Caki2 (cell line): ENCODE measurements around the gene PLAU. TPM values are rescaled to one million over a fixed set of nuclear protein-coding genes. Genes with fewer than 3 reads are reported as not detected.
"Not testable (repeated sequence)": the region's sequence is repeated elsewhere in the genome, so short reads cannot be mapped to it uniquely, and the experiment has no call there.

ENCODE experiments used
- DNase-seq: peaks from one replicate; pipeline ENCODE4 v3.0.0-alpha.2; 2015; ENCODE audit warnings: low read depth
- in situ Hi-C: cut with HindIII; loops from 2 replicates; pipeline ENCODE4 v1.10.0; 2016; ENCODE audit warnings: low sequenced_read_pairs, low pct_unique_long_range_greater_than_20kb, mixed read lengths
- total RNA-seq: library from RNA; depleted of rRNA; stranded (reverse); fragments of >200 nt; shearing (Covaris generic); gene quantifications from 2 replicates; pipeline ENCODE4 v1.2.3, GENCODE V29; 2014; ENCODE audit warnings: low replicate concordance

Gene PLAU
- total RNA-seq, 1 experiment from 2014 or later: 31.4 TPM

DNA sequence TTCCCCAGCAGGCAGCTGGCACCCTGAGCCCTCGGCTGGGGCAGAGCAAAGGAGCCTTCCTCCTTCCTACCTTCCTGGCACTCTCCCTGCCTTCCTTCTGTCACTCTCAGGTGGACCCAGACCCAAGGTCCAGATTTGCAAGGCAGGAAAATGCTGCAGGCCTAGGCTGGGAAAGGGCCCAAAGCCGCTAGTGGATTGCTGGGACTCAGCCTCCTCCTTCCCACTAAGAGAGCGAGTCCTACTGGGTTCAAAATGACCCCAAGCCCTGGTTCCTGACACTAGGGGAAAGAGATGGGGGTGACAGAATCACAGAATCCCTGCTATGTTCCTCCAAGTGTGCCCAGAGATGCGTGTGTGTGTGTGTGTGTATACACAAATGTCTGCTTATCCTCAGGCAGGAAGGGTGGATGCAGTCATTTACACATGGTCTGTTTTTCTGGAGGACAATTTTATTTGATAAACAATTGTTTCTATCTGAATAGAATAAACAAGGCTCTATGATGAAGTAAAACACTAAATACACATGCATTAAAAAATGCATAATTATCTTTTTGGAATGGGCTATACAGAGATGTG is 1.3 kb upstream of the PLAU start:
- DNase-seq: no peak
- in situ Hi-C loops: no loop called here

- in situ Hi-C loops: no loop called here
- DNase-seq: no peak
Measured at GRCh38 chr10:73910401-73910763, 550 bp upstream of the PLAU start.

GRCh38 chr10:73911553-73912004 is 647 bp downstream of the PLAU start:
- in situ Hi-C loops: no loop called here

DNA sequence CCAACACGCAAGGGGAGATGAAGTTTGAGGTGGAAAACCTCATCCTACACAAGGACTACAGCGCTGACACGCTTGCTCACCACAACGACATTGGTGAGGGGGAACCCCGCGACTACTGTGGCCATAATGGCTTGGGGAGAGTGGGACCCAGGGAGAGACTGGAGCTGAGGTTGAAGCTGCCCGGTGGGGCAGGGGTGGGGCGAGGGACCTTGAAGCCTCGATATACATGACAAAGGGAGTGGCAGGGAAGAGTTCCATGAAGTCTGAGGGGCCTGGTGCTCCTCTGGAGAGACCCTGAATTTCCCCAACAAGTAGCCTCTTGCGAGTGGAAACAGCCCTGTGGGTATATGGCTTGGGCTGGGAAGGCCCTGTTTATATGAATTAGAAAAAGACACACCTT is 3.1 kb downstream of the PLAU start:
- DNase-seq: no peak
- in situ Hi-C loops: no loop called here

More at GRCh38 chr10:73911553-73912004, 647 bp downstream of the PLAU start:
- DNase-seq: no peak

DNA sequence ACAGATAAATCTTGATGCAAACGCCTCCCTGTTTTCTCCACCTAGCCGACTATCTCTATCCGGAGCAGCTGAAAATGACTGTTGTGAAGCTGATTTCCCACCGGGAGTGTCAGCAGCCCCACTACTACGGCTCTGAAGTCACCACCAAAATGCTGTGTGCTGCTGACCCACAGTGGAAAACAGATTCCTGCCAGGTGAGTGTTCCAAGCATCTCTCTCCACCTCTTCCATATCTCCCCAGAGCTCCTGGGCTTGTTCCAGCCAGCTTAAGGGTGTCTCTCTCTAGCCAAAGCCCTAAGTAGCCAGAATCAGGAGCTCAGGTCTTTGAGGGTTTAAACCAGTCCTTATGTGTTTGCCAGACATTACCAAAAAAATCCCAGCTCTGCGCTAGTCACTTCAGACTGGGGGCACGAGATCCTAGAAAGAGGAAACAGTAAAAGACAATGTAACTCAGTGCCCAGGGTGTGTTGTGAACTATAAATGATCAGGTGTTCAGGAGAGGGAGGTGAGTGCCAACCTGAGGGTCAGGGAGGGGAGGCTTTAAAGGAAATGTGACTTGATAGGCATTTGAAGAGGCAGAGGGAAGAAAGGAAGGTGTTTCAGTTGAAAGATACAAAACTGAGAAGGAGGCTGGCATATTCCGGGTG is 4.4 kb downstream of the PLAU start:
- in situ Hi-C loops: no loop called here
- no peak for DNase-seq

DNA sequence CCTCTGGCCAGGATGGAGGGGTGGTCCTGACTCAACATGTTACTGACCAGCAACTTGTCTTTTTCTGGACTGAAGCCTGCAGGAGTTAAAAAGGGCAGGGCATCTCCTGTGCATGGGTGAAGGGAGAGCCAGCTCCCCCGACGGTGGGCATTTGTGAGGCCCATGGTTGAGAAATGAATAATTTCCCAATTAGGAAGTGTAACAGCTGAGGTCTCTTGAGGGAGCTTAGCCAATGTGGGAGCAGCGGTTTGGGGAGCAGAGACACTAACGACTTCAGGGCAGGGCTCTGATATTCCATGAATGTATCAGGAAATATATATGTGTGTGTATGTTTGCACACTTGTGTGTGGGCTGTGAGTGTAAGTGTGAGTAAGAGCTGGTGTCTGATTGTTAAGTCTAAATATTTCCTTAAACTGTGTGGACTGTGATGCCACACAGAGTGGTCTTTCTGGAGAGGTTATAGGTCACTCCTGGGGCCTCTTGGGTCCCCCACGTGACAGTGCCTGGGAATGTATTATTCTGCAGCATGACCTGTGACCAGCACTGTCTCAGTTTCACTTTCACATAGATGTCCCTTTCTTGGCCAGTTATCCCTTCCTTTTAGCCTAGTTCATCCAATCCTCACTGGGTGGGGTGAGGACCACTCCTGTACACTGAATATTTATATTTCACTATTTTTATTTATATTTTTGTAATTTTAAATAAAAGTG is 6.0 kb downstream of the PLAU start:
- in situ Hi-C loops: no loop called here

GRCh38 chr10:73917566-73918305 is 6.8 kb downstream of the PLAU start:
- in situ Hi-C loops: no loop called here

More for the DNA sequence above, 6.0 kb downstream of the PLAU start:
- no peak for DNase-seq

DNA sequence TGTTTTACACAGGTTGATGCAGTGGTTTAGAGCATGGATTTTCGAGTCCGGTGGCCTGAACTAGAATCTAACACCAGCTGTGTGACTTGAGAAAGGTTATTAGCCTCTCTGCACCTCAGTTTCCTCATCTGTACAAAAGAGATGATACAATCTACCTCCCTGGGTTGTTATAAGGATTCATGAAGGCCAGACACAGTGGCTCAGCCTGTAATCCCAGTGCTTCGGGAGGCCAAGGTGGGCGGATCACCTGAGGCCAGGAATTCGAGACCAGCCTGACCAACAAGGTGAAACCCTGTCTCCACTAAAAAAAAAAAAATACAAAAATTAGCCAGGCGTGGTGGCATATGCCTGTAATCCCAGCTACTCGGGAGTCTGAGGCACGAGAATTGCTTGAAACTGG is 8.5 kb downstream of the PLAU start:
- DNase-seq: not testable (repeated sequence)

More at GRCh38 chr10:73917566-73918305, 6.8 kb downstream of the PLAU start:
- DNase-seq: no peak

DNA sequence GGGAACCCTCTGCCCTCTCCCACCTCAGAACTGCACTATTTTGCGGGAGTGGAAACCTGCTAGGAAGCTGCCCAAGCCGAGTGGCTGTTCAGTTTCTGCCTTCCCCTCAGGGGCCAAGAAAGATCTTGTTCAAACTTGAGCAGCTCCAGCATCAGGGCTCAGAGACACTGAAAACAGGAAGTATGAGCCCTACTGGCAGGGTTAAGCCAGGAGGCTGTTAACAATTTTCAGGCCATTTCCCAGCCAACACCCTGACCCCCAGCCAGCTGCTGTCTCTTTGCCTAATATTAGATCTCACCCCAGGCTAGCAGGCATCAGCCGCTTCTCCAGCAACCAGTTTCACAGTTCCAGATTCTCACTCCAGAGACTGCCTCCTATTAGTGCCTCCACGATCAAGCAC is 9.2 kb downstream of the PLAU start:
- no peak for DNase-seq

More for the DNA sequence above, 8.5 kb downstream of the PLAU start:
- in situ Hi-C loops: not testable (repeated sequence)

DNA sequence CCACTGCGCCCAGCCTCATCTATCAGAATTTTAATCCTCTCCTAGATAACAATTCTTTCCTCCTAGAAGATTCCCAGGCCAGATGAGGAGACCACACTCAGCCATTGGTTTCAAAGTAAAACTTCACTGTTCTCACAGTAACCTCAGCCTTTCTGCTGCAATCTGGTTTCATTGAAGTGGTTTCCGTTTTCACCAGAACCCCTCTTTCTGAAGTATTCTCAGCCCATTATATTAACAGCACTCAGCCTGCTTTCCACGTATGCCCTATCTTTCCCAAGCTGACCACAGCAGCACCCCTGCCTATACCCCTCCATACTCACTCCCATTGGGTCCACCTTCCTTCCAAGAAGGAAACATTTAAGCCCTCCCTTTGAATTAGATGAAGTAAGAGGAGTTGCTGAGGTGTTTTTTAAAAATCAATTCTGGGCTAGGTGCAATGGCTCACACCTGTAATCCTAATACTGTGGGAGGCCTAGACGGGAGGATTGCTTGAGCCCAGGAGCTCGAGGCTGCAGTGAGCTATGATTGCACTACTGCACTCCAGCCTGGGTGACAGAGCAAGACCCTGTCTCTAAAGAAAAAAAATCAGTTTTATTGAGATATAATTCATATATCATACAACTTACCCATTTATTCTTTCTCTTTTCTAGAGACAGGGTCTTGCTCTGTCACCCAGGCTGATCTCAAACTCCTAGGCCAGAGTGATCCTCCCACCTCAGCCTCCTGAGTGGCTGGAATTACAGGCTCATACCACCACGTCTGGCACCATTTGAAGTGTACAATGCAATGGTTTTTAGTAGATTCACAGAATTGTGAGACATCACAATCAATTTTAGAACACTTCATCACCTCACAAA is 11.3 kb downstream of the PLAU start:
- no peak for DNase-seq

More for the DNA sequence above, 9.2 kb downstream of the PLAU start:
- in situ Hi-C loops: no loop called here

GRCh38 chr10:73922864-73923133 is 11.9 kb downstream of the PLAU start:
- in situ Hi-C loops: no loop called here
- no peak for DNase-seq

More for the DNA sequence above, 11.3 kb downstream of the PLAU start:
- in situ Hi-C loops: no loop called here

GRCh38 chr10:73923935-73924598 is 13.1 kb downstream of the PLAU start:
- DNase-seq: no peak
- in situ Hi-C loops: no loop called here

- DNase-seq: no peak
- in situ Hi-C loops: no loop called here
Measured at GRCh38 chr10:73924935-73925334, 14.0 kb downstream of the PLAU start.

DNA sequence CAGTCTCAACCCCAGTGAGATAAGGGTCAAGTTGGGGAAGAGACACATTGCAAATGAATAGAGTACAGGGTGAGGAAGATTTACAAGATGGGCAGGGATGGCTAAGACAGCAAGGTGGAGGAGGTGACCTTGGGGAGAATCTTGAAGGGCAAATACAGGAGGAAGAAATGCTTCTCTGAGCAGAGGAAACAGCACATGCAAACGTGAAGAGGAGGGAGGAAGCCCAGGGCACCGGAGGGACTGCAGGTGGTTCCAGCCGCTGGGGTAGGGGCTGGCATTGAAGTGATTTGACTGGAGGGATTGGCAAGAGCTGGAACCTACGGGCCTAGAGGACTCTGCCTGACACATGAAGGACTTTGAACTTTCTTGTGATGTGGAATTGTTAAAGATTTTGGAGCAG is 14.6 kb downstream of the PLAU start:
- no peak for DNase-seq
- in situ Hi-C loops: no loop called here

- no peak for DNase-seq
- in situ Hi-C loops: no loop called here
Measured at GRCh38 chr10:73926152-73926764, 15.3 kb downstream of the PLAU start.

- in situ Hi-C loops, DNase-seq: not testable (repeated sequence)
Measured at GRCh38 chr10:73930630-73931327, 19.8 kb downstream of the PLAU start.
